ENCODE results near the gene SVBP. TPM values are rescaled to one million over a fixed set of nuclear protein-coding genes. Genes with fewer than 3 reads are reported as not detected.

Gene SVBP
- total and polyA plus RNA-seq, 2 donors (not counting 3 experiments of a cell fraction or from before 2014, with no cell fraction given) = 18.1 to 24.1 TPM

DNA sequence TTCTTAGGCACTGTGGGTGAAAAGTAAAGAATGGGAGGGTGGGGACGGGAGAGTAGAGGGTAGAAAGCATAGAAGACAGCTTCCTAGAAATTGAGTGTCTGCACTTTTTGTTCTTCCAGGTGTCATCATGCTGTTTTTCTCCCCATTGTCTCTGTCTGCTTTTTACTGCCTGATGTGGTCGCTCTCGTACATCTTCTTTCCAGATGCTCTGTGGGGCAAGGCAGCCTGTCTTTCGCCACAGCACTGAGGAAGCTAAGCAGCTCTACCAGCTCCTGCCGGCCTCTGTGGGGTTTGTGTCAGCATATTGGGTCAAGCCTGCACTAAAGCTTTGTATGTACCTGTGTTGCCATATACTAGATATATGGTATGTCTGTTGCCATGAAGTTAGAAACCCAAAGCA, 19.2 kb downstream of the SVBP start:
- dilution Hi-C loops (cut with MboI; ENCODE audit: extremely low pct_ligation_motif_present, low sequenced_read_pairs) = no loop called here
- Histone ChIP-seq H3K79me2 (ENCODE audit: control insufficient read depth, insufficient read depth, low read length) (no peaks in the 10 kb centered on the region), H2AFZ (ENCODE audit: low read depth, low read length) (no peak overlapping the region), H4K20me1 (replicated peaks; ENCODE audit: control insufficient read depth, extremely low read depth, insufficient read depth, low read length) (no peaks in the 10 kb centered on the region), H3K9me3 (replicated peaks; ENCODE audit: control insufficient read depth, insufficient read depth, low read length) (no peaks in the 10 kb centered on the region), H3K4me3 (replicated peaks in 1 of 3; ENCODE audit: insufficient read depth in 1 of 3, low read depth in 1 of 3, low read length in 3 of 3) (no peak overlapping the region), H3K9me1 (replicated peaks; ENCODE audit: control insufficient read depth, extremely low read depth, insufficient read depth, low read length) (no peaks in the 10 kb centered on the region), H3K4me2 (ENCODE audit: insufficient read depth, low read length) (no peak overlapping the region), H3K9ac (replicated peaks; ENCODE audit: extremely low read depth, insufficient read depth, low read length) (no peak overlapping the region), H3K36me3 (ENCODE audit: control insufficient read depth in 2 of 2, extremely low read depth in 1 of 2, insufficient read depth in 2 of 2, low read length in 2 of 2) (no peaks in the 10 kb centered on the region), H3K27me3 (ENCODE audit: control insufficient read depth in 2 of 2, insufficient read depth in 2 of 2, low read length in 2 of 2) (peaks cover 2 to 8% of the 10 kb centered on the region in 2 experiments), H3K27ac (ENCODE audit: insufficient read depth, low read depth, low read length) (no peak overlapping the region), H3K4me1 (ENCODE audit: control insufficient read depth, extremely low read depth, insufficient read depth, low read length) (no peaks in the 10 kb centered on the region)
- TF ChIP-seq MYC (IDR thresholded peaks at IDR 0.05; ENCODE audit: low read depth, low read length) (no peak), JUN (IDR thresholded peaks at IDR 0.05; ENCODE audit: borderline replicate concordance, insufficient read depth, insufficient read length, low read depth) (no peak), POLR2A (IDR thresholded peaks at IDR 0.05; ENCODE audit: low read depth, low read length) (no peak), GATA2 (IDR thresholded peaks at IDR 0.05; ENCODE audit: insufficient read depth, insufficient read length, low read depth, low read length) (no peak), POLR2AphosphoS5 (IDR thresholded peaks at IDR 0.05; ENCODE audit: insufficient read depth, low read depth, low read length) (no peak), FOS (IDR thresholded peaks at IDR 0.05; ENCODE audit: borderline replicate concordance, insufficient read depth, low read length) (no peak), EZH2 (IDR thresholded peaks at IDR 0.05; ENCODE audit: borderline replicate concordance, low read depth, low read length, severe bottlenecking) (no peak)
- TF ChIP-seq, protein P1, sequence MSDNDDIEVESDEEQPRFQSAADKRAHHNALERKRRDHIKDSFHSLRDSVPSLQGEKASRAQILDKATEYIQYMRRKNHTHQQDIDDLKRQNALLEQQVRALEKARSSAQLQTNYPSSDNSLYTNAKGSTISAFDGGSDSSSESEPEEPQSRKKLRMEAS (IDR thresholded peaks at IDR 0.05; ENCODE audit: insufficient read depth, insufficient read length) = no peak
- TF ChIP-seq, protein P2, sequence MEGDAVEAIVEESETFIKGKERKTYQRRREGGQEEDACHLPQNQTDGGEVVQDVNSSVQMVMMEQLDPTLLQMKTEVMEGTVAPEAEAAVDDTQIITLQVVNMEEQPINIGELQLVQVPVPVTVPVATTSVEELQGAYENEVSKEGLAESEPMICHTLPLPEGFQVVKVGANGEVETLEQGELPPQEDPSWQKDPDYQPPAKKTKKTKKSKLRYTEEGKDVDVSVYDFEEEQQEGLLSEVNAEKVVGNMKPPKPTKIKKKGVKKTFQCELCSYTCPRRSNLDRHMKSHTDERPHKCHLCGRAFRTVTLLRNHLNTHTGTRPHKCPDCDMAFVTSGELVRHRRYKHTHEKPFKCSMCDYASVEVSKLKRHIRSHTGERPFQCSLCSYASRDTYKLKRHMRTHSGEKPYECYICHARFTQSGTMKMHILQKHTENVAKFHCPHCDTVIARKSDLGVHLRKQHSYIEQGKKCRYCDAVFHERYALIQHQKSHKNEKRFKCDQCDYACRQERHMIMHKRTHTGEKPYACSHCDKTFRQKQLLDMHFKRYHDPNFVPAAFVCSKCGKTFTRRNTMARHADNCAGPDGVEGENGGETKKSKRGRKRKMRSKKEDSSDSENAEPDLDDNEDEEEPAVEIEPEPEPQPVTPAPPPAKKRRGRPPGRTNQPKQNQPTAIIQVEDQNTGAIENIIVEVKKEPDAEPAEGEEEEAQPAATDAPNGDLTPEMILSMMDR (IDR thresholded peaks at IDR 0.05; ENCODE audit: extremely low read depth in 1 of 2, insufficient read depth in 1 of 2, low read depth in 1 of 2, low read length in 2 of 2) = no peak
- POLR2A ChIA-PET = no interaction called here
- BruUV-seq (replicated peaks) = no TSS peak
- CTCF ChIA-PET = no interaction called here
- intact Hi-C loops (cut with micrococcal nuclease) = no loop called here
- FAIRE-seq (no peak), DNase-seq (ENCODE audit: low read depth, low spot score) (no peak)
